ENCODE data around the gene HMCN2.

HMCN2 gene

GRCh38 chr9:130371196-130371966 lies 105.8 kb downstream of the HMCN2 start:
- no peak for DNase-seq

GRCh38 chr9:130372057-130372456 lies 106.5 kb downstream of the HMCN2 start:
- no peak for DNase-seq

- DNase-seq = no peak
Observed at GRCh38 chr9:130373679-130374325, 108.2 kb downstream of the HMCN2 start.

GRCh38 chr9:130377612-130378011 lies 112.1 kb downstream of the HMCN2 start:
- no peak for DNase-seq

GRCh38 chr9:130378875-130379648 lies 113.5 kb downstream of the HMCN2 start:
- DNase-seq = no peak

- no peak for DNase-seq
Observed at GRCh38 chr9:130379649-130379970, 114.0 kb downstream of the HMCN2 start.

GRCh38 chr9:130380920-130381469 lies 115.4 kb downstream of the HMCN2 start:
- DNase-seq = no peak

GRCh38 chr9:130381660-130382059 lies 116.1 kb downstream of the HMCN2 start:
- DNase-seq = no peak

- no peak for DNase-seq
Observed at GRCh38 chr9:130382096-130382495, 116.5 kb downstream of the HMCN2 start.

- no peak for DNase-seq
Observed at GRCh38 chr9:130382636-130383349, 117.2 kb downstream of the HMCN2 start.

GRCh38 chr9:130383350-130383715 lies 117.8 kb downstream of the HMCN2 start:
- DNase-seq = no peak

GRCh38 chr9:130383979-130384676 lies 118.6 kb downstream of the HMCN2 start:
- DNase-seq = no peak

- DNase-seq = no peak
Observed at GRCh38 chr9:130385257-130385656, 119.7 kb downstream of the HMCN2 start.

GRCh38 chr9:130387398-130387797 lies 121.8 kb downstream of the HMCN2 start:
- no peak for DNase-seq

- no peak for DNase-seq
Observed at GRCh38 chr9:130387905-130388304, 122.3 kb downstream of the HMCN2 start.

- no peak for DNase-seq
Observed at GRCh38 chr9:130390390-130390789, 124.8 kb downstream of the HMCN2 start.

GRCh38 chr9:130390986-130391385 lies 125.4 kb downstream of the HMCN2 start:
- DNase-seq = no peak

GRCh38 chr9:130391866-130392265 lies 126.3 kb downstream of the HMCN2 start:
- no peak for DNase-seq

- DNase-seq = no peak
Observed at GRCh38 chr9:130393681-130394071, 128.1 kb downstream of the HMCN2 start.

- DNase-seq = no peak
Observed at GRCh38 chr9:130394320-130394719, 128.8 kb downstream of the HMCN2 start.

- no peak for DNase-seq
Observed at GRCh38 chr9:130394814-130395470, 129.4 kb downstream of the HMCN2 start.

Data from activated naive CD4-positive, alpha-beta T cell treated with Interleukin-2 at 50 U/mL for 16 hours (primary cell).